Breast epithelium (tissue), 4 donors: ENCODE measurements around the gene RBP2. TPM values are rescaled to one million over a fixed set of nuclear protein-coding genes. Genes with fewer than 3 reads are reported as not detected.

Source experiments
- DNase-seq, 2 donors: peaks; one replicate each; pipeline ENCODE4 v3.0.0-alpha.2; 2019; ENCODE audit warnings: low spot score in 2 of 2
- H3K27ac ChIP-seq, 2 donors: fragments of 200-600 bp; sonication (generic) in 1 of 2; one replicate each; pipeline ENCODE4 v1.5.1; 2016 to 2019; ENCODE audit warnings: mild to moderate bottlenecking in 1 of 2
- H3K27me3 ChIP-seq, 2 donors: fragments of 200-600 bp; sonication (generic) in 1 of 2; one replicate each; pipeline versions ENCODE4 v1.5.1 to v1.6.0; 2017 to 2019; ENCODE audit warnings: control low read depth in 1 of 2, mild to moderate bottlenecking in 1 of 2
- H3K36me3 ChIP-seq: fragments of 200-600 bp; one replicate; pipeline ENCODE4 v1.5.1; 2019
- H3K4me1 ChIP-seq, 2 donors: fragments of 200-600 bp; sonication (generic); one replicate each; pipeline ENCODE4 v1.5.1; 2016 to 2019; ENCODE audit warnings: control low read depth in 1 of 2
- H3K4me3 ChIP-seq, 3 donors: fragments of 200-600 bp; sonication (generic); 1 replicate in 2 of 3; 2 replicates in 1 of 3; pipeline ENCODE4 v1.5.1; 2016 to 2019; ENCODE audit warnings: mild to moderate bottlenecking in 3 of 3, moderate library complexity in 2 of 3
- H3K9me3 ChIP-seq, 2 donors: fragments of 200-600 bp; sonication (generic) in 1 of 2; one replicate each; pipeline ENCODE4 v1.5.1; 2016 to 2019; ENCODE audit warnings: control low read depth in 1 of 2
- POLR2A ChIP-seq: fragments of 450-650 bp; IDR thresholded peaks from one replicate; pipeline ENCODE4 v1.6.1; 2016; ENCODE audit warnings: antibody characterized with exemption, mild to moderate bottlenecking, moderate library complexity
- POLR2AphosphoS5 ChIP-seq, 3 donors: sonication (generic); formaldehyde crosslinking; IDR thresholded peaks; one replicate each; pipeline ENCODE4 v1.6.1; 2017; ENCODE audit warnings: antibody characterized with exemption in 3 of 3
- intact Hi-C: fragments of 100-400 bp; cut with DNase I; formaldehyde crosslinking; loops from one replicate; pipeline ENCODE4 v1.15.1; 2023; ENCODE audit warnings: low total_unique reads
- total RNA-seq, 3 donors: library from RNA; depleted of rRNA; stranded (reverse); fragments of >200 nt; gene quantifications; one replicate each; pipeline ENCODE4 v1.1.0, GENCODE V29; 2016
- TF ChIP-seq, protein P1 (sequence below), 3 donors: fragments of 450-650 bp; IDR thresholded peaks; one replicate each; pipeline ENCODE4 v1.5.1; 2016 to 2017; ENCODE audit warnings: antibody characterized with exemption in 3 of 3, mild to moderate bottlenecking in 3 of 3, moderate library complexity in 3 of 3

RBP2 gene
- total RNA-seq, 3 donors from 2014 or later = 1.3 TPM; not detected in 2

DNA sequence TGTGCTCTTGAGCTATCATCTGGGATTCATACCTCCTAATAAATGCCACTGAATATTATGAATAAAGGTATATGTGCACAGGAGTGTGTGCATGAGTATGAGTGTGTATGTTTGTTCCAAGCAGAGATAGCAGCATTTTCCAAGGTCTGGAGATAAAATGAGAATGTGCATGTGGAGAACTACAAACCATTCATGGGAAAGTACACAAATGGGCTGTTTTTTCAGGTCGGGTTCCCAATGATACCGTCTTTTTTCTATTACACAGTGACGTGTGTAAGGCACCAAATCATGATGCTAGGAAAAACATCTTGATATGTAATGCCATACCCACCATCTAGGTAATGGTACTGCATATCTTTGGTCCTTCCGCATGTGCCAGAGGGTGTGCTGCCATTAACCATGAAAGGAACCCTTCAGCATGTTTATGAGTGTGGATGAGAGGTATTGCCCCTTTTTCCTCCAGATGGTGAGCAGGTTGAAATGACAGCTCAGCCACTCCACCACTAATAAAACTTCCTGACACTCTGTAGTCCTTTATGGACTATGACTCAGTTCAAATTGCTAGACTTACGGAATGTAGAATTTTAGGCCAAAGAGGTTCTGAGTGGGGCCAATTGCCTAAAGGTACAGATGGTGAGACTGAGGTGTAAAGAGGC lies 50.4 kb downstream of the RBP2 start:
- TF ChIP-seq, protein P1, sequence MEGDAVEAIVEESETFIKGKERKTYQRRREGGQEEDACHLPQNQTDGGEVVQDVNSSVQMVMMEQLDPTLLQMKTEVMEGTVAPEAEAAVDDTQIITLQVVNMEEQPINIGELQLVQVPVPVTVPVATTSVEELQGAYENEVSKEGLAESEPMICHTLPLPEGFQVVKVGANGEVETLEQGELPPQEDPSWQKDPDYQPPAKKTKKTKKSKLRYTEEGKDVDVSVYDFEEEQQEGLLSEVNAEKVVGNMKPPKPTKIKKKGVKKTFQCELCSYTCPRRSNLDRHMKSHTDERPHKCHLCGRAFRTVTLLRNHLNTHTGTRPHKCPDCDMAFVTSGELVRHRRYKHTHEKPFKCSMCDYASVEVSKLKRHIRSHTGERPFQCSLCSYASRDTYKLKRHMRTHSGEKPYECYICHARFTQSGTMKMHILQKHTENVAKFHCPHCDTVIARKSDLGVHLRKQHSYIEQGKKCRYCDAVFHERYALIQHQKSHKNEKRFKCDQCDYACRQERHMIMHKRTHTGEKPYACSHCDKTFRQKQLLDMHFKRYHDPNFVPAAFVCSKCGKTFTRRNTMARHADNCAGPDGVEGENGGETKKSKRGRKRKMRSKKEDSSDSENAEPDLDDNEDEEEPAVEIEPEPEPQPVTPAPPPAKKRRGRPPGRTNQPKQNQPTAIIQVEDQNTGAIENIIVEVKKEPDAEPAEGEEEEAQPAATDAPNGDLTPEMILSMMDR (IDR thresholded peaks at IDR 0.05) = no peak
- TF ChIP-seq POLR2AphosphoS5 (IDR thresholded peaks at IDR 0.05) (no peak), POLR2A (no peak)
- Histone ChIP-seq H3K36me3 (no peaks in the 10 kb centered on the region), H3K4me3 (no peak overlapping the region), H3K27ac (no peak overlapping the region), H3K27me3 (no peaks in the 10 kb centered on the region), H3K9me3 (no peaks in the 10 kb centered on the region), H3K4me1 (no peaks in the 10 kb centered on the region)
- intact Hi-C loops = no loop called here
- no peak for DNase-seq

DNA sequence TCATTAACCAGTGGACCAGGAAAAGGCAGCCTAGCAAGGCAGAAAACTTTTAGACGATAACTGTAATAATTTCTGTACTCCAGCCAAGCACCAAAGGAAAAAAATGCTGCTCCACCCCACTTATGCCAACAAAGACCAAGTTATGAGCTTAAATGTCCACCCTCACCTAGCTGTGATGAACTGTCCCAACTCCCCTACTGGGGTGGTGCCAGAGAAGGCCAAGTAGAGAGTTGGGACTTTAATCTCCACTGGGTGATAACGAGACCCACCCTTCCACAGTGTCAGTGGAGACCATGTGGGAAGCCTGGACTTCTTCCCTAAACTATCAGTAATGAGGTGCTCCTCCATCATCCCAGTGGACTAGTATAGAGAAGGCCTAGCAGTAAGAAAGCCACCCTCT lies 53.1 kb downstream of the RBP2 start:
- Histone ChIP-seq H3K4me1 (no peaks in the 10 kb centered on the region), H3K27me3 (no peaks in the 10 kb centered on the region), H3K4me3 (no peak overlapping the region), H3K27ac (no peak overlapping the region), H3K9me3 (no peaks in the 10 kb centered on the region), H3K36me3 (no peaks in the 10 kb centered on the region)
- no peak for DNase-seq
- TF ChIP-seq POLR2AphosphoS5 (IDR thresholded peaks at IDR 0.05) = no peak
- TF ChIP-seq, protein P1 (IDR thresholded peaks at IDR 0.05) = no peak
- TF ChIP-seq POLR2A = no peak
- intact Hi-C loops = no loop called here

DNA sequence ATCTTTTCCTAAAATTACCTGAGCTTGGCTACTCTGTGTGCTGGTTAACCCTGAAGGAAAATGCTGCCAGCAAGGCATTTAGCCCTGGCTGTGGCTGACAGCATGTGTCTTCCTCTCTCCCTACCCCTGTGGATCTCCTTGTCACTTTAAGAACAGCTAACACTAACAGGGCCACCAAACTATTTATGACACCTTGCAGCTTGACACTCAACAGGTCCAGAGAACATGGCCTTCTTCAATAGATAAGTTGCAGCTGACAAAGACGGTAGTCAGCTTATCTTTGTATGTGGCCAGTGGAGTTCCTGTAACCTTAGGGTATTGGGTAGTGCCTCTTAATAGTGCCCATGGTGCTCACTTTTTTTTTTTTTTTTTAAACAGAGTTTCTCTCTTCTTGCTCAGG lies 54.9 kb downstream of the RBP2 start:
- Histone ChIP-seq H3K4me3 (no peak overlapping the region), H3K4me1 (no peaks in the 10 kb centered on the region), H3K27ac (no peak overlapping the region), H3K36me3 (no peaks in the 10 kb centered on the region), H3K27me3 (no peaks in the 10 kb centered on the region), H3K9me3 (peaks cover 0 to 10% of the 10 kb centered on the region in 2 donors)
- TF ChIP-seq POLR2A (no peak), POLR2AphosphoS5 (IDR thresholded peaks at IDR 0.05) (no peak)
- TF ChIP-seq, protein P1 (IDR thresholded peaks at IDR 0.05) = no peak
- DNase-seq = no peak
- intact Hi-C loops = no loop called here

DNA sequence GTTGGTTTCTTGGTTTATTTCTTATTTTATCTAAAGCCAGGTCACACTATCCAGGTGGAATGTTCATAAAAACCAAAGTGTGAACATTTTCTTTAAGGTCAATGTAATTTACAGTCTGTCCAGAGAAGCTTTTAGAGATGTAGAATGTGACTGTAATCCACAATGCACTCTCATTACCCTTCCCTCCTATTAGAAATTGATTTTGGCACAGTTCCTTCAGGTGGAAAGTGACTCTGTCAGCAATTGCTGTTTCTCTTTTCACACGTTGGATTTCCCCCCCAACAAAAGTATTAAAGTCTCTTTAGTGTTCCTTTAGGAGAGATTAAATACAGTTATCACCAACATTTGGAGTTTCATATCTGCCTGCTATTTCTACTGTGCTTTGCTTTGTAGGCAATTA lies 55.3 kb downstream of the RBP2 start:
- intact Hi-C loops = no loop called here
- Histone ChIP-seq H3K4me1 (no peaks in the 10 kb centered on the region), H3K9me3 (peaks cover 0 to 14% of the 10 kb centered on the region in 2 donors), H3K27ac (no peak overlapping the region), H3K27me3 (no peaks in the 10 kb centered on the region), H3K4me3 (no peak overlapping the region), H3K36me3 (no peaks in the 10 kb centered on the region)
- no peak for DNase-seq
- TF ChIP-seq, protein P1 (IDR thresholded peaks at IDR 0.05) = no peak
- no peak for TF ChIP-seq POLR2AphosphoS5 (IDR thresholded peaks at IDR 0.05)
- no peak for TF ChIP-seq POLR2A

DNA sequence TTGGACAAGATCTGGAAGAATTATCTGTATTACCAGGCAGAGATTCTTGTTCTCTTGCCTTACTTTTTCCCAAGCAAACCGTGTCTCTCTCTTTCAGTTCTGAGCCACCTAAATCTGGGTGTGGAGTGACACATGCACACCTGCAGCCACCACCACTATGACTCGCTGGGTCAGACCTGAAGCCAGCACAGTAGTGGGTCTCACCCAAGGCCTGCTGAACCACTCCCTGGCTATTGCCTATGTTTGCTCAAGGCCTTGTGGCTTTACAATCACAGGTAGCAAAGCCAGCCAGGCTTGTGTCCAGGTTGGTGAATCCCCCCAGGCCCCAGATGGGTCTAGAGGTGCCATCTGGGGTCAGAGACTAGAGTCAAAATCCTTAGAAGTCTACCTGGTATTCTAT lies 58.2 kb downstream of the RBP2 start:
- Histone ChIP-seq H3K36me3 (no peaks in the 10 kb centered on the region), H3K4me1 (no peaks in the 10 kb centered on the region), H3K9me3 (peaks cover 15 to 37% of the 10 kb centered on the region in 2 donors), H3K27ac (no peak overlapping the region), H3K27me3 (no peaks in the 10 kb centered on the region), H3K4me3 (no peak overlapping the region)
- intact Hi-C loops = no loop called here
- DNase-seq = no peak
- TF ChIP-seq POLR2AphosphoS5 (IDR thresholded peaks at IDR 0.05) (no peak), POLR2A (no peak)
- TF ChIP-seq, protein P1 (IDR thresholded peaks at IDR 0.05) = no peak
